NCI-H446 treated with DMSO at 0.1 percent for 48 hours (cell line): ENCODE measurements around the gene CNGA1.

Experiments
- DNase-seq: peaks from one replicate; lab custom pipeline; 2025; lab: John Stamatoyannopoulos, UW

CNGA1 gene

GRCh38 chr4:48016141-48017107, at the start of gene CNGA1, which contains the start of gene NIPAL1:
Gene CNGA1 (minus strand): TSS chr4:48016681. CDS start chr4:47952689, 63,992 bp downstream.
Gene NIPAL1 (plus strand): TSS chr4:48016772. CDS start chr4:48016840, 68 bp downstream.
- peak; percentile 2 for DNase-seq

- DNase-seq = no peak
These were observed 49.1 kb upstream of the CNGA1 start for GRCh38 chr4:48065587-48066052.

GRCh38 chr4:48064349-48064748, 47.9 kb upstream of the CNGA1 start:
- no peak for DNase-seq

- no peak for DNase-seq
These were observed 42.4 kb upstream of the CNGA1 start for GRCh38 chr4:48058617-48059530.

GRCh38 chr4:48051078-48051477, 34.6 kb upstream of the CNGA1 start:
- no peak for DNase-seq

- DNase-seq = no peak
These were observed 33.0 kb upstream of the CNGA1 start for GRCh38 chr4:48049483-48049882.

GRCh38 chr4:48047896-48048295, 31.4 kb upstream of the CNGA1 start:
- no peak for DNase-seq

- DNase-seq = no peak
These were observed 31.0 kb upstream of the CNGA1 start for GRCh38 chr4:48047421-48047844.

- no peak for DNase-seq
These were observed 29.6 kb upstream of the CNGA1 start for GRCh38 chr4:48046059-48046458.

- no peak for DNase-seq
These were observed 27.8 kb upstream of the CNGA1 start for GRCh38 chr4:48044298-48044697.

GRCh38 chr4:48043504-48043903, 27.0 kb upstream of the CNGA1 start:
- no peak for DNase-seq

- DNase-seq = no peak
These were observed 26.5 kb upstream of the CNGA1 start for GRCh38 chr4:48042979-48043461.

GRCh38 chr4:48041535-48042137, 25.2 kb upstream of the CNGA1 start:
- no peak for DNase-seq

GRCh38 chr4:48039561-48039960, 23.1 kb upstream of the CNGA1 start:
- no peak for DNase-seq

- no peak for DNase-seq
These were observed 22.2 kb upstream of the CNGA1 start for GRCh38 chr4:48038666-48039065.

GRCh38 chr4:48037117-48037462, 20.6 kb upstream of the CNGA1 start:
- no peak for DNase-seq

- DNase-seq = no peak
These were observed 19.5 kb upstream of the CNGA1 start for GRCh38 chr4:48035952-48036351.

- peak; percentile 3 for DNase-seq
These were observed 17.4 kb upstream of the CNGA1 start for GRCh38 chr4:48033825-48034413.

GRCh38 chr4:48033412-48033811, 16.9 kb upstream of the CNGA1 start:
- no peak for DNase-seq

GRCh38 chr4:48032721-48033120, 16.2 kb upstream of the CNGA1 start:
- no peak for DNase-seq

GRCh38 chr4:48031802-48032525, 15.5 kb upstream of the CNGA1 start:
- peak; percentile 2 for DNase-seq
